HepG2 (cell line): ENCODE measurements around the gene POU3F1.

Experiments
- AGO1 ChIP-seq: fragments of 200-400 bp; formaldehyde crosslinking; IDR thresholded peaks from 2 replicates; pipeline ENCODE4 v1.6.1; 2017; ENCODE audit warnings: mild to moderate bottlenecking, low read depth, low read length, moderate library complexity; ENCODE audit not compliant: poor library complexity, severe bottlenecking
- ETV6 ChIP-seq: sonication (generic); formaldehyde crosslinking; conservative IDR thresholded peaks from 2 replicates; pipeline ENCODE4 v1.4.0; 2020; ENCODE audit warnings: missing genetic modification reagents
- KDM1A ChIP-seq: IDR thresholded peaks from 2 replicates; pipeline ENCODE4 v1.6.1; 2016; ENCODE audit warnings: missing compliant biosample characterization
- MYNN ChIP-seq: sonication (generic); formaldehyde crosslinking; IDR thresholded peaks from 2 replicates; pipeline ENCODE4 v1.4.0; 2020; ENCODE audit warnings: mild to moderate bottlenecking, low read depth, missing genetic modification reagents
- ZNF776 ChIP-seq: sonication (generic); formaldehyde crosslinking; IDR thresholded peaks from 2 replicates; pipeline ENCODE4 v1.4.0; 2020; ENCODE audit warnings: mild to moderate bottlenecking, missing genetic modification reagents
- TF ChIP-seq, protein P1 (sequence below): sonication (generic); formaldehyde crosslinking; IDR thresholded peaks from 2 replicates; pipeline ENCODE4 v1.4.0; 2020; ENCODE audit warnings: missing genetic modification reagents

DNA sequence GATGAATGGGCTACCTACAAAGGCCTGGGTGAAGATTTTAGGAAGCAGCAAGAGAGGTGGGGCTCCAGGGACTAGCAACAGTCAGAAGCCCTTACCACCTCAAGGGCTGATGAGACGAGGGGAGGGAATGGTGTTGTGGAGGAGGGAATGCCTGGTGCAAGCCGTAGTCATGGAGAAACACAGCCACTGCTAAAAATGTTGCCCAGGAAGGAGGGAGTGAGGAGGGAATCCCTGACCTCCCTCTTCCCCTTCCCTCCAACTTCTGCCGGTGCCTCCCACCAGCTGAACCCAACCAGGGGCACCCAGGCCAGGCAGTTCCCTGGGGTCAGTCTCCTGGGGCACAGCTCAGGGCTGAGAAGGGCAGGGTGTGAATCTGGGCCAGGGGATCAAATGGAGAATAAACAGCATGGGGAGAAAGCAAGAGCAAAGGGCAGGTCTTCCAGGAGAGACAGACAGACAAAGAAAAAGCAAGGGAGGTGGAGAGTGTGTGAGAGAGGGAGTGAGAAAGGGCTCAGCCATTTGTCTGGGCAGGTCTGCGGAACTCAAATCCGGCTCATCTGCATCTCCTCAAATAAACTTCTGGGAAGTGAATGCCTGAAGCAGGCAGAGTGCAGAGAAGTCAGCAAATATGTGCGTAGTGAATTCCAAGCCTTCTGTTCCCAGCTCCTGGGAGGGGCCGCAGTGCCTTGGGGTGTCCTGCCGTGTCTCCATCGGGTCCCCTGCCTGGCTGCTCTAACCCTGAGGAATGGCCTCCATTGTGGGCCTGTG lies 27.1 kb upstream of the POU3F1 start:
- TF ChIP-seq ETV6 (CRISPR knock-in tag), result no peak
- TF ChIP-seq AGO1, result no peak
- no peak for TF ChIP-seq ZNF776 (CRISPR knock-in tag)
- no peak for TF ChIP-seq MYNN
- TF ChIP-seq, protein P1, sequence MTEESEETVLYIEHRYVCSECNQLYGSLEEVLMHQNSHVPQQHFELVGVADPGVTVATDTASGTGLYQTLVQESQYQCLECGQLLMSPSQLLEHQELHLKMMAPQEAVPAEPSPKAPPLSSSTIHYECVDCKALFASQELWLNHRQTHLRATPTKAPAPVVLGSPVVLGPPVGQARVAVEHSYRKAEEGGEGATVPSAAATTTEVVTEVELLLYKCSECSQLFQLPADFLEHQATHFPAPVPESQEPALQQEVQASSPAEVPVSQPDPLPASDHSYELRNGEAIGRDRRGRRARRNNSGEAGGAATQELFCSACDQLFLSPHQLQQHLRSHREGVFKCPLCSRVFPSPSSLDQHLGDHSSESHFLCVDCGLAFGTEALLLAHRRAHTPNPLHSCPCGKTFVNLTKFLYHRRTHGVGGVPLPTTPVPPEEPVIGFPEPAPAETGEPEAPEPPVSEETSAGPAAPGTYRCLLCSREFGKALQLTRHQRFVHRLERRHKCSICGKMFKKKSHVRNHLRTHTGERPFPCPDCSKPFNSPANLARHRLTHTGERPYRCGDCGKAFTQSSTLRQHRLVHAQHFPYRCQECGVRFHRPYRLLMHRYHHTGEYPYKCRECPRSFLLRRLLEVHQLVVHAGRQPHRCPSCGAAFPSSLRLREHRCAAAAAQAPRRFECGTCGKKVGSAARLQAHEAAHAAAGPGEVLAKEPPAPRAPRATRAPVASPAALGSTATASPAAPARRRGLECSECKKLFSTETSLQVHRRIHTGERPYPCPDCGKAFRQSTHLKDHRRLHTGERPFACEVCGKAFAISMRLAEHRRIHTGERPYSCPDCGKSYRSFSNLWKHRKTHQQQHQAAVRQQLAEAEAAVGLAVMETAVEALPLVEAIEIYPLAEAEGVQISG (CRISPR knock-in tag), result no peak
- TF ChIP-seq KDM1A, result no peak
